Psoas muscle (tissue), 8 donors: ENCODE measurements around the gene ENTREP1. TPM values are rescaled to one million over a fixed set of nuclear protein-coding genes. Genes with fewer than 3 reads are reported as not detected.

Experiments
- ATAC-seq, 4 donors: fragments of 200-7000 bp; cut with Tn5 transposase; one replicate each; pipeline ENCODE4 v1.9.1; 2020; ENCODE audit warnings: moderate library complexity in 3 of 4, mild to moderate bottlenecking in 2 of 4
- DNase-seq, 2 donors: peaks; one replicate each; pipeline ENCODE4 v3.0.0-alpha.2; 2020
- H3K27ac ChIP-seq: fragments of 200-600 bp; one replicate; pipeline ENCODE4 v1.8.0; 2022
- H3K27me3 ChIP-seq, 3 donors: fragments of 200-600 bp in 1 of 3; one replicate each; pipeline versions ENCODE4 v1.6.1 to v1.8.0; 2013 to 2022; ENCODE audit warnings: low read length in 2 of 3, mild to moderate bottlenecking in 2 of 3, moderate library complexity in 1 of 3; ENCODE audit not compliant: insufficient read depth in 3 of 3
- H3K36me3 ChIP-seq, 2 donors: fragments of 200-600 bp in 1 of 2; one replicate each; pipeline versions ENCODE4 v1.6.1 to v1.8.0; 2013 to 2022; ENCODE audit warnings: low read depth in 1 of 2, mild to moderate bottlenecking in 1 of 2, moderate library complexity in 1 of 2; ENCODE audit not compliant: insufficient read depth in 1 of 2
- H3K4me1 ChIP-seq: fragments of 200-600 bp; one replicate; pipeline ENCODE4 v1.8.0; 2022
- H3K4me3 ChIP-seq: fragments of 200-600 bp; one replicate; pipeline ENCODE4 v1.8.0; 2022; ENCODE audit warnings: mild to moderate bottlenecking
- H3K9me3 ChIP-seq: fragments of 200-600 bp; one replicate; pipeline ENCODE4 v1.8.0; 2022
- CTCF ChIP-seq: fragments of 200-600 bp; IDR thresholded peaks from one replicate; pipeline ENCODE4 v1.8.0; 2022; ENCODE audit warnings: antibody characterized with exemption
- WGBS, 3 donors: extraction: QIAGEN DNeasy Blood & Tissue Kit; methylation state at CpG; one replicate each; pipeline versions ENCODE4 v1.1.6 to v1.1.7; 2013; 5-methylcytosine and 5-hydroxymethylcytosine counted together
- intact Hi-C, 2 donors: fragments of 100-400 bp; cut with DNase I; formaldehyde crosslinking; loops; one replicate each; pipeline versions ENCODE4 v1.11.0 to v1.14.2; 2022
- polyA plus RNA-seq, 3 donors: library from polyadenylated mRNA; stranded (reverse); fragments of 200-250 nt; gene quantifications; one replicate each; pipeline ENCODE4 v1.2.3, GENCODE V29; 2013
- total RNA-seq, 4 donors: library from RNA; stranded (reverse); fragmentation: NEBNext Ultra II Directional in 2 of 4; extraction: Animal tissue kit (Norgen Biotek cat#: 25700) in 2 of 4; gene quantifications; one replicate each; pipeline versions ENCODE4 v1.2.1 to v1.2.4, GENCODE V29; 2021 to 2023
- donor health status: healthy with polysubstance abuse.
- donor health status: DM: no; HTN: no; CAD: no; lungs with moderate emphysema.
- donor health status: Bipolar disorder and iron deficiency.
- donor health status: healthy.
- donor health status: DM: yes; HTN: yes; CAD: no.
- donor health status: DM: no; HTN: no; CAD: no.
- donor health status: DM: no; HTN: no; CAD: no.
- donor health status: DM: yes; HTN: yes; CAD: no.

ENTREP1 gene
- total and polyA plus RNA-seq, 7 donors, result 5.1 to 35.7 (median 19.6) TPM

- no peak for DNase-seq
- Histone ChIP-seq H3K4me3 (no peak overlapping the region), H3K27me3 (no peaks in the 10 kb centered on the region), H3K9me3 (no peaks in the 10 kb centered on the region), H3K27ac (peak overlapping the region; percentile 68), H3K36me3 (peaks cover 0 to 27% of the 10 kb centered on the region in 2 donors), H3K4me1 (peaks cover 66% of the 10 kb centered on the region)
- no peak for TF ChIP-seq CTCF
- intact Hi-C loops, result loop anchor here in 1 of 2 donors (5.0 kb wide), 1 partner anchor 156 kb away; no protein-coding TSS in a partner anchor
- 62 to 81% (median 74%) methylated on average over 3 of the region's 3 CpGs for WGBS, 3 donors
- no peak for ATAC-seq
These were observed 63.6 kb downstream of the ENTREP1 start for GRCh38 chr9:69388596-69388995.

- TF ChIP-seq CTCF, result no peak
- Histone ChIP-seq H3K27ac (no peak overlapping the region), H3K9me3 (no peaks in the 10 kb centered on the region), H3K4me3 (no peak overlapping the region), H3K4me1 (peaks cover 61% of the 10 kb centered on the region), H3K27me3 (no peaks in the 10 kb centered on the region), H3K36me3 (peaks cover 0 to 21% of the 10 kb centered on the region in 2 donors)
- DNase-seq (no peak), ATAC-seq (no peak)
- WGBS, 3 donors, result 57 to 65% (median 62%) methylated on average over 4 of the region's 4 CpGs
- intact Hi-C loops, result loop anchor here in 1 of 2 donors (5.0 kb wide), 1 partner anchor 157 kb away; no protein-coding TSS in a partner anchor
These were observed 64.5 kb downstream of the ENTREP1 start for GRCh38 chr9:69389437-69389995.

- no peak overlapping the region for H3K4me3 ChIP-seq
- no peak for TF ChIP-seq CTCF
- H3K36me3 ChIP-seq, result peaks cover 0 to 17% of the 10 kb centered on the region in 2 donors
- DNase-seq (no peak), ATAC-seq (peak in 1 of 4 donors; percentile 0)
- H3K9me3 ChIP-seq, result no peaks in the 10 kb centered on the region
- WGBS, 3 donors, result 84 to 97% (median 85%) methylated on average over 11 of the region's 11 CpGs
- H3K4me1 ChIP-seq, result peaks cover 48% of the 10 kb centered on the region
- H3K27me3 ChIP-seq, result no peaks in the 10 kb centered on the region
- intact Hi-C loops, result no loop called here
- peak overlapping the region; percentile 76 for H3K27ac ChIP-seq
These were observed 66.5 kb downstream of the ENTREP1 start for GRCh38 chr9:69391487-69391886.

- TF ChIP-seq CTCF, result no peak
- Histone ChIP-seq H3K36me3 (peaks cover 0 to 12% of the 10 kb centered on the region in 2 donors), H3K27me3 (no peaks in the 10 kb centered on the region), H3K27ac (peak overlapping the region; percentile 76), H3K4me3 (no peak overlapping the region), H3K9me3 (no peaks in the 10 kb centered on the region), H3K4me1 (peaks cover 48% of the 10 kb centered on the region)
- DNase-seq (peak in 1 of 2 donors; percentile 62), ATAC-seq (peak; percentile 56 to 85 (median 67))
- intact Hi-C loops, result no loop called here
- WGBS, 3 donors, result 7 to 10% (median 10%) methylated on average over 7 of the region's 7 CpGs
These were observed 66.9 kb downstream of the ENTREP1 start for GRCh38 chr9:69391946-69392345.

GRCh38 chr9:69392826-69393225, 67.8 kb downstream of the ENTREP1 start:
- no peak for DNase-seq
- Histone ChIP-seq H3K9me3 (no peaks in the 10 kb centered on the region), H3K36me3 (peaks cover 0 to 4% of the 10 kb centered on the region in 2 donors), H3K27ac (peak overlapping the region; percentile 76), H3K4me1 (peaks cover 48% of the 10 kb centered on the region), H3K27me3 (no peaks in the 10 kb centered on the region), H3K4me3 (no peak overlapping the region)
- peak; percentile 51 to 76 (median 64) for ATAC-seq
- WGBS, 3 donors, result 30 to 50% (median 42%) methylated on average over 5 of the region's 5 CpGs
- TF ChIP-seq CTCF, result no peak
- intact Hi-C loops, result no loop called here
